HG02759 (cell line): ENCODE measurements around the gene SAMD5.
A peak's percentile ranks its signal among the peaks of the same experiment; 100 is the strongest.

ENCODE experiments used
- ATAC-seq: cut with Tn5 transposase; IDR thresholded peaks from one replicate; pipeline ENCODE4 v1.9.1; 2021; ENCODE audit warnings: mild to moderate bottlenecking, moderate library complexity; ENCODE audit not compliant: unreplicated experiment

The SAMD5 gene

DNA sequence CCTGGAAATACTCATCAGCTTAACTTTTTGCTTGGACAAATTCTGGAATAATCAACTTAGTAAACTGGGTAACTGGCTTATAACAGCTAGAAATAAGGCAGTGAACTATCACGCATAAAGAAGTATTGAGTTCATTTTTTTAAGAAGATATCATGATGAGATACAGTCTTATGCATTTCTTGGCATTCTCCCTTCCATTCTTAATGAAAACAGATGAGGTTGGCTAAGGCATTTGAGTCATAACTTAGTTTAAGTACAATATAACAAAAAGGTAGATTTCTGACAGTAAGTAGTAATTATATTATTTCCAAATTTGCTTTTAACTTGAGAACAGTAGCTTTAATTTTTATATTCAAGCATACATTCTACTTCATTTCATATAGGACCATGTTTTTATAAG lies 56.1 kb downstream of the SAMD5 start:
- ATAC-seq: no peak

DNA sequence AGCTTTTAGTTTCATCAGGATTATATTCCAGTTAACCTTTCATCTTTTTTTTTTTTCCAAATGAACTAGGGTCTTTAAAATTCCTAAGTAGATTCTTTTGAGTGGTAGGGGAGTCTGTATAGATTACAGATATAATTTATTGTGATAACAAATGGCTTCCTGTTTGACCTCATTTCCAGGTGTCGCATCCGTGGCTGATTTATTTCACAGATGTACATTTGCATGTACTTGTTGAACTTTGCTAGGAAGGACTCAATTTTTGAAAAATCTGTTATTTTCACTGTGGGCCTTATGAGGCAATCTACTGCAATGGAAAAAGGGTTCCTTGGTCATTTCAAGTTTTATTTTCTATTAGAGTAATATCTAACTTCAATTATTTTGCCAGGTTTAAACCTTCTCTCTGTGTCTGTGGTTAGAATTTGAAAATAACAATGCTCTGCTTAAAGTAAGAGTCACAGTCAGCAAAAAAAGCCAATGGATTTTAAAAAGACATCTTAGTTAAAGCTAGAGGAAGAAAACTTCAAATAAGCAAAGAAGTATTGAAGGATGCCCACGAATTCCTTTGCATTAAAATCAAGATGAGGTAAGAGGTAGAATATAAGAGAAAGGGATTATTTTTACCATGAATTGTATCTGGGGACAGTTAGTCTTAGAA lies 57.9 kb downstream of the SAMD5 start:
- ATAC-seq: no peak

DNA sequence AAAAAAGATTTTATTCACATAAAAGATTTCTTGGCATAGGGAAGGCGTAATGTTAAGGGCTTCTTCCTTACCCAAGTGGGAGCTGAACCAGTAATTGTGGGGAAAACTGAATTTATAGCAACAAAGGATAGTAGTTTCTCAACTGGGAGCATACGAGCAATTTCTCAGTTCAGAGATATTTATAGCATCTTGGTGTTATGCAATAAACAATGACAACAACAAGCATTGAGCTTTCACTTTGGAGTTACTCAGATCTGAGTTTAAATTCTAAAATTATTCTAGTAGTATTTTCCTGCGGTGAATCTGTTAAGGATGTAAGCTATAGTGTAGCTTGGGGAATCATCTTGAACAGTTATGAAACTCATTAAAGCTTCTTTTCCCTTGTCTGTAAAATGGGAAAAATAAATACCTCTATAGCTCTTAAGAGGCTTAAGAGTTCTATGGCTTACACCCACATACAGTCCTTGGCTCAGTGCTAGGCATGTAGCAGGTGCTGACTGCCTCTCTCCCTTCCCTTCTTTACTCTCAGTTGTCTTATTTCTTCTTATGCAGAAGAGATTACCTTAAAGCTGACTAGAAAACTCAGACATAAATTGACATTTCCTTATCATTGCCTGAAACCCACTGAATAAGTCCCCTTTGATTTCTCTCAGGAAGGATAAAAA lies 58.8 kb downstream of the SAMD5 start:
- ATAC-seq: peak; percentile 60

DNA sequence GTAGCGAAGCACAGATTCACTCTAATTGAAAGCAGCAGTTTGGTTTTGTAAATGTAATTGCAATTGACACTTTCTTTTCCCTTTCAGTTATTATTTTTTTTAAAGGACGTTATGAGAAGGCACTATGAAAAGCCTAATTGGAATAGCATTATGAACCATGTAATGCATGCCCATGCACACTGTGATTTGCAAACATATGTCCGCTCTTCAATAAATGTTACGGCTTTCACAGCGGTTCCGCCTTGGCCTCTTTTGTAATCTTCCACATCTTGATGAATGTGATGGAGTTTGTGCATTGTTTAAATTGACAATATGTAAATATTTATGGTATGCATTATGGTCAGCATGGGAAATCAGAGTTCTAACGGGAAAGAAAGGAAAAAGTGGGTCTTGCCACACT lies 61.3 kb downstream of the SAMD5 start:
- no peak for ATAC-seq

DNA sequence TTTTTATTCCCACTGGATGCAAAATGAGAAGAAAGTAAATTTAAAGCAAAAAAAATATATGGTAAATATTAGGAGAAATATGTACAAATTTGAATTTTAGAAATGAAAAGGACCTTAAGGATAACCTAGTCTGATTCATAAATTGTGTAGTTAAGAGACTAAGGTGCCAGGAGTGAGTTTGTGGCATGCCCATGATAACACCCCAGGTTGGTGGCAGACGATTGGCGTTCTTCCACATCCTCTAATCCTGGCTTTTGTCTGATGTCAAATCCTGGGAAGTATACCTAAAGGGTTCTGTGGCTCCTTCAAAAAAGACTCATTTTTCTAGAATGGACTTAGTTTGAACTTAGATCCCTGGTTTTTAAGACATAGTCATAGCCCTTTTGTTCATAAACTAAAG lies 62.2 kb downstream of the SAMD5 start:
- no peak for ATAC-seq

DNA sequence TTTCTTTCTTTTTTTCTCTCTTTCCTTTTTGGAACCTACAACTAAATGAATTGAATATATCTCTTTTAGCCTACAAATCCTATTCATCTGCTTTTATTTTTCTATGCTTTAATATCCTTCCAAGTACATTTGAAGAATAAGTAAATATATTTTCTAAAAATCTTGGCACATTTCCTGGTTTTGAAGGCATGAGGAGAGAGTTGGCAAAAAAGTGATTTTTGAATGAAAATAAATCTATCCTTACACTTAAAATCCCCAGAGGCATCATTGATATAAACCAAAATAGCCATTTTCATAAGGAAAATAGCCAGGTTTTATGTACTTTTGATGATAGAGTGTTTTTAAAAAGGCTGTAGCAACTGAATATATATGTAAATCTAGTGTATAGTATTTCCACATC lies 69.0 kb downstream of the SAMD5 start:
- no peak for ATAC-seq

DNA sequence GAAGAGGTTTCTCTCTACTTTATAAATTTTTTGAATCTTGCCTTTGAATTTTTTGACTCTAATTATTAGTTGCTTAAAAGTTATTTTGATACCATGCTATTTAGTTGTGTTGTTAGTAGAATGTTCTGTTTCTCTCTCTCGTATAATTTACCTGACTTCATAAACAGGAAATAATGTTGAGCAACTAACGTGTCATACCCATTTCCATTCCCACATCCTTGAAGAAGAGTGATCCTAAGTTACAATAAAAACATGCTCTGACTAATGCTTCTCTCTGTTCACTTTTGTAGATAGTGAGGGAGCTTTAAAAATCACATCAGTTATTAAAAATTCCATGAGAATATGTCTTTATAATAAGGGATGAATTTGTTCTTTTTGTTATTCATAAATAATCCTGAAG lies 69.7 kb downstream of the SAMD5 start:
- ATAC-seq: no peak

DNA sequence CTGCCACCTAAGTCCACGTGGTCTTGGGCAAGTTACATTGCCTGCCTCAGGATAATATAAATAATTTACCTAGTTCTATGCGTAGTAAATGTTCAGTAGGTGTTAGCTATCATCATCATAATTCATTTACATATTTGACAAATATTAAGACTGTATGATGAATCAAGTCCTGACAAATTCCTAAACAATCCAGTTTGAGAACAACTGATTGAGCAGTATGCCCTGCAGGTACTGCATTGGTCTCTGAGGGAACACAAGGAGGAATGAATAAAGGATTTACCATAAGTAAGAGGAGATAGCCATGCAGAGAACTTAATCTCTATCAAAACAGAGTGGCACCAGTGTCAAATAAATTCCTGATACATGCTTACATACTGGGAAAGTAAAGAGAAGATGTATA lies 70.4 kb downstream of the SAMD5 start:
- no peak for ATAC-seq

DNA sequence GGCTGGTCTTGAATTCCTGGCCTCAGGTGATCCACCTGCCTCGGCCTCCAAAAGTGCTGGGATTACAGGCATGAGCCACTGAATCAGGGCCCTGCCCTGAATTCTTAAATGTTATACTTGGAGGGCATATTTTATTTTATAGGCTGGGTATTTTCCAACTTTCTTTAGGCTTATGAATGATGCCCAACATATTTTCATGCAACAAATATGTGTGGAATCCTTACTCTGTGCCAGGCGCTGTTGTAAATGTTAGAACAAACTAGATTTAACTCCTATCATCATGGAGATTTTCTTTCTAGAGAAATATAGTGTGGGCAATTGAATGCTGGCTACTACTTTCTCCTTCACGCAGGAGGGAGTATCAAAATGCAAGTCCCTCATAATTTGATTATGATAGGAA lies 71.2 kb downstream of the SAMD5 start:
- no peak for ATAC-seq

DNA sequence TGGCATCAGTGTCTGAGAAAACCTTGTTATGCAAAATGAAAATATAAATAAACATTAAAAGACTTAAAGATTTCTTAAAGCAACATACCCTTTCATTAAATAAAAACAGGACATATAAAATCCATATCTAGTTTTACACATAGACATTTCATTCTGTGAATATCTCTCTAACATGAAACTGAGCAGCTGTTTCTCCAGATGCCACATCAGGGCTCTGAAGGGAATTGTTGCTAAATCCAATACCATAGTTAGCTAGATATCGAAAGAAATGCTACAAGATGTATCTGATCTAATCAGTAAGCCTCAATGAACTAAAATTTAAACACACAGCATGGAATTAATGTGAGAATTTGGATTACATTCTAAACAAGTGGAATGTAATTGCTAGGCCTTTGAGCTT lies 74.5 kb downstream of the SAMD5 start:
- ATAC-seq: no peak

DNA sequence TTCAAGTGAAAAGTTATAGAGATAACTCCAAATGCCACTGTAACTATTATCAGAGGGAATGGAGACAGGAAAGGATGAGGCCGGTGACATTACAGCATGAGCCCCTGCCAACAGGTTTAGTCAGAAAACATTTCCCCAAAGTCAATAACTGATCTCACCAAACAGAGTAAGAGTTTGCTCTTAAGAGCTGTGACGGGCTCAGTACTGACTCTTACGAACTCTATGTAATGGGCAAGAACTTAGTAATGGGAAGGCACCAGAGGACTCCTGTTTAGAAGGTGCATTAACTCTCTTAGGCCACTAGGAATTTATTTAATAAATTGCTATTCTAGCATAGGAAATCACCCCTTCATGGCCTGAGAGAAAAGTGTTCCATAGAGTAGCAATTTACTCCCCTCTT lies 76.8 kb downstream of the SAMD5 start:
- no peak for ATAC-seq

DNA sequence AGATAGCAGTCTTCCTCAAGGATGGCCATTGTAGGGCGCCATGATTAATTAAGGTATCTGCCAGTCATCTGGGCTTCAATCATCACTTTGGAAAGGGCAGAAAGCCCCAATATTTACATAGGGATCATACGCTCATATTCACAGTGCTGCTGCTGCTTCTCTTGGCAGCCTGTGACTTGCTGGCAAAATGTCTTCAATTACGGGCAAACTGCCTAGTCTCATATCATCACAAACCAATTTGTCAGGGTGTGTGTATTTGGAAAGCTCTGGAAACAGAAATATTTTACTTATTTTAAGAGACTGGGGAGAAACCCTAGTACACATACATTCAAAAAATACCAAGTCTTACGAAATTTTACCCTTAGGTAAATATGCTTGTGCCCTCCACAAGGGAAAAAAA lies 77.6 kb downstream of the SAMD5 start:
- ATAC-seq: no peak

DNA sequence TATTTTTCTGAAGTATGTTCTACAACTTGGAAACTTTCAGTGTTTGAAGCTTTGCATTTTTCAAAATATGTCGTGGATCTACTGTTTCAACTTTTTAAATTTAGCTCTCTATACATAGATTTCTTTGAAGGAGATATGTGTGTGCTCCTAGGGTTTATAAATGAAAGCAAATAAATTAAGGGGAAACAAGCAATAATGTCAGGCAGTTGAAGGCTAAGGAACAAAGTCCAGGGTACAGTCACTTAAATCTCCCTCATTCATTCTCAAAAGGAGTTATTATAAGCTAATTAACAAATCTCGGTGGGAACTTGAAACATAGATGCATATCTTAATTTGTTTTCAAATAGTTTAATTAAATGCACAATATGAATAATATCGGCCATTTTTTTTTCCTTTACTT lies 79.4 kb downstream of the SAMD5 start:
- no peak for ATAC-seq

DNA sequence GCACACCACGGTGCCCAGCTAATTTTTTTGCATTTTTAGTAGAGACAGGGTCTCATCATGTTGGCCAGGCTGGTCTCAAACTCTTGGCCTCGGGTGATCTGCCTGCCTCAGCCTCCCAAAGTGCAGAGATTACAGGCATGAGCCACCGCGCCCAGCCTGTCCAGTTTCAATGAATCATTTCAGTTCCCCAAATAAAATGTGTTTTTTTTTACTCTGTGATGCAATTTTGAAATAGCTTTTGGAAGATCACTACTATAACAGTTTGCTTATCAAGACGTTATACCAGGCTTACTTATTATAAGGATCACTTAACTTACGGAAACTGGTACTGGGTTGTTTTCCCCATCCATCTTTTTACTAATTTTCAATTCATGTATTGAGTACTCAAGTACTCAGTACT lies 80.0 kb downstream of the SAMD5 start:
- no peak for ATAC-seq

DNA sequence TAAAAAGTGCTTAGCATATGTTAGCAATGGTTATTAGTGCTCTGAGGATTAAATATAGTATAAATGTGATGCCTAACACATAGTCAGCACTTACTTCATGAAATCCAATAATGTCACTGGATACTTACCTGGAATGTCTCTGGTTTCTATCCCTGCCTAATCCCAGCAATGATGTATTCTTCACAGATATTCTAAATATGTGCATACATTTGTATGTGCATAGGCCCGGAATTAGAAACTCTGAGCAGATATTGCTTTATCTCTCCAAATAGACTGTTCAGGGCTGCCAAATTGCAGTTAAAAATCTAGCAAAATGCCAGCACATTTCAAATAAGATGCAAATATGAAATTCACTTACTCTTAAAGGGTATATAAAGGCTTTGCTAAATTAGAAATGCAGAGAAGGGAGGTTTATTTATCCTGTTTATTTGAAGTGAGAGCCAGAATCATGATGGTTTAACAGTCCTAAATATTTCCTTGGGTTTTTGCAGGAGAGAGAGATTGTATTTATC lies 81.3 kb downstream of the SAMD5 start:
- ATAC-seq: no peak

DNA sequence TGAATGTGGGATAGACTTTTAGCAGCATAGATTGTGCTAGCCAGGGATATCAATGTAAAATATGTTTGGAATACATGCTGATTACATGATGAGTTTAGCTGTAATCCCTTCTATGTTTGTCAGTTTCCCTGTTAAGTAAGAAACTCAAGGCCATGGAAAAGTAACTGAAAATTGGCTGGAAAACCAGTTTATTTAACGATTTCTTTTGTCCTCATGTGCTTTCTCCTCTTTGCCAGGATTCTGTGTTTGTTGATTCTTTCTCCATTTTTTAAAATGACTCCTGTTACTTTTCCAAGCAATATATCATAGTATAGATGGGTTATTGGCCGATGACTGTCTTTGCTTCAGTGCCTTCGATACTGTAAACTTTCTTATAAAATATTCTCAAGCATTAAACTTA lies 87.5 kb downstream of the SAMD5 start:
- no peak for ATAC-seq

DNA sequence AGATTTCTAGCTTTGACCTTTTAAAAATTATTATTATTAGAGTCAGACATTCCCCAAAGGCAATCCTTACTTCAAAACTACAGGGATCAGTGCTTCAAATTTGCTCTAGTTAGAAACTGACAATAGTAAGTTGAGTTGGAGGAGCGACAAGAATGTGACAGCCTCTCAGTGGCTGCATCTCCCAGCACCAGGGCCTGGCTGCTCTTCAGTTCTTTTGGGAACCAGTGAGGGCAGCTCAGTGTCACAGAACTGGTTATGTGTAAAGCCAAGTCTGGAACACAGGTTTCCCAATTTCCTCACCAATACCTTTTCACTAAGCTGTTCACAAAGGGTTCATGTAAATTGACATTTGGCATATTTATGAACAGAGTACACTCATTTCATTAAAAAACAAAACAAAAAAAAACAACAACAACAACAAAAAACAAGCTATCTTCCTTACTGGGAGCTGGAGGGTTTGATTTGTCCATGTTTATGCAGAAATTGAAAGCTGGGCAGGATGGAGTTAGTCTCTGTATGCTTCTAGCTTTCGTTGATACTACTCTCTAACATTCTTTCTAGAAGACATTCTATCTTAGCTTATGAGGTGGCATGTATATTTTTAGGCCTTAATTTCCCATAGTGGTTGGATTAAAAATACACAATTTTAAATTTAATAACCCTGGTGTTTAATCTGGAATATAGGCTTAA lies 95.0 kb downstream of the SAMD5 start:
- ATAC-seq: no peak

DNA sequence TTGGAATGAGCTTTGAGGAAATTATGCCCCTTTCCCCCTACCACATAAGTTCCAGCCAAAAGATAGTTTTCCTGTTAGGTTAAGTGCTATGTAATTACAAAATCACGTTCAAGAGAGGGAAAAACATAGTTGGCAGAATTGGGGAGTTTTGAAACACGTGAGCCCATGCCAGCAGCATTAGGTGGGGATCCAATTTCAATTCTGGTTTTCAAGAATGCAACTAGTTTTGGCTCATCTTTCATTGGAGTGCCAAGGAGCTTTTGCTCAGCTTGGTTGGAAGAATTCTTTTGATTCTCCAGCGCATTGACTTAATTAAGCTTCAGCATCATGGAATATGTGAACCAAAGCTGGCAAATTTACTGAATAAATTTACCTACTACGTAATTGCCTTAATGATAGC lies 95.9 kb downstream of the SAMD5 start:
- no peak for ATAC-seq

DNA sequence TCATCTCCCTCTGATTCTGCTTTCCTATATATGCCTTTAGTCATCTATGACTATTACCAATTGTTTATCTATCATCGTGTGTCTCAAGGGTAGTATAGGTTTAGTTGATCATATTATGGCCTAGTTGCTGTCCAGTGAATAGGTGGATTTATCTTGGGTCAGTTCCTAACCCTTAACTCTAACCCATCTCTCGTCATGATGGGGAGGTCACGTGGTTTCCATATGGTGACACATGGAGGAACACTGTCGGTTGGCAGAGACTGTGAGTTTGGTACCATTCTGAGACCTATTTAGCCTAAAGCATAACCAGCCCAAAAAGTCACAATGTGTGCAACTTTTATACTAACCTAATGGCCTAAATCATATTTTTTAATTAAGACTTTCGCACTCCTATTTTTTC lies 103.5 kb downstream of the SAMD5 start:
- ATAC-seq: no peak

DNA sequence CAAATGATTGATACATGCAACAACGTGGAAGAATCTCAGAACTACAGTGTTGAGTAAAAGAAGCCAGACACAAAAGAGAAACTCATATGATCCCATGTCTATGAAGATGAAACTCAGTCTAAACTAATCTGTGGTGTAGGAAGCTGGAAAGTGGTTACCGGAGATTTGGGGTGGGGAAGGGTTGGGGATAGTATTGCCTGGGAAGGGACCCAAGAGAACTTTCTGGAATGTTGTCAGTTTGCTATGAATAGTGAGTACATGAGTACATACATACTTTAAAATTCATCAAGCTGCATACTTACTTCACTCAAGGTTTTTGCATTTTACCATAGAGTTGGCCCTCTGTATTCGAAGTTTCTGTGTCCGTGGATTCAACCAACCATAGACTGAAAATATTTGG lies 106.0 kb downstream of the SAMD5 start:
- no peak for ATAC-seq

DNA sequence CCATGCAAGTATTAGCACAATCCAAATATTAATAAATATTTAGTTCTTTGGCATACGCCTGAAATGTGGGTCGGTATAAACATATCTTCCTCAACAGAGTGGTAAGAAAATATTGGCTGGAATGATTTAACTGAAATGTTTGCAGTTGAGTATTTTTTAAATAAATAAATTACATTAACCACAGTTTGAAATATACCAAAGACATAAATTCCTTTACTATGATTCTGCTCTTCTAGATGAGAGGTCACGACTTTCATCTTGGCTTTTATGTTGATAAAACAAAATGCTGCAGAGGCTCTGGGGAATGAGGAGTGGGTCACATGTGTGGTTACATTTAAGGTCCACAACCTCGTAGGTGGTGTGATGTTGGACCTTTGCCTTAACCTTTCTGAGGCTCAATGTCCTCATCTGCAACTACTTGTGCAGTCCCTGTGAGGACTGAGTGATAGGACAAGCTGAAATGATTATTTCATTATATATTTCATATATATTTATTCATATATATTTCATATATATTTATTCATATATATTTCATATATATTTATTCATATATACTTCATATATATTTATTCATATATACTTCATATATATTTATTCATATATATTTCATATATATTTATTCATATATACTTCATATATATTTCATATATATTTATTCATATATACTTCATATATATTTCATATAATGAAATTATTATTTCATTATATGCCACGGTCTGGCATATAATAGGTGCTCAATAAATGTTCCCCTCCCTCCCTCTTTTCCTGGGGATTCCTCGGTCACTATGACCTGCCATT lies 107.4 kb downstream of the SAMD5 start:
- no peak for ATAC-seq
